Panc1 (cell line): ENCODE data around the gene TENM3.

ENCODE experiments used
- POLR2AphosphoS5 ChIP-seq: IDR thresholded peaks from 2 replicates; pipeline ENCODE4 v1.6.1; 2012; ENCODE audit warnings: mild to moderate bottlenecking, low read depth, low read length, moderate library complexity
- TCF7L2 ChIP-seq: IDR thresholded peaks from 2 replicates; pipeline ENCODE4 v1.6.1; 2011; ENCODE audit warnings: mild to moderate bottlenecking, low read depth, low read length, inconsistent platforms
- TF ChIP-seq, protein P1 (sequence below): fragments of 450-650 bp; IDR thresholded peaks from 2 replicates; pipeline ENCODE4 v1.5.1; 2017; ENCODE audit warnings: mild to moderate bottlenecking

DNA sequence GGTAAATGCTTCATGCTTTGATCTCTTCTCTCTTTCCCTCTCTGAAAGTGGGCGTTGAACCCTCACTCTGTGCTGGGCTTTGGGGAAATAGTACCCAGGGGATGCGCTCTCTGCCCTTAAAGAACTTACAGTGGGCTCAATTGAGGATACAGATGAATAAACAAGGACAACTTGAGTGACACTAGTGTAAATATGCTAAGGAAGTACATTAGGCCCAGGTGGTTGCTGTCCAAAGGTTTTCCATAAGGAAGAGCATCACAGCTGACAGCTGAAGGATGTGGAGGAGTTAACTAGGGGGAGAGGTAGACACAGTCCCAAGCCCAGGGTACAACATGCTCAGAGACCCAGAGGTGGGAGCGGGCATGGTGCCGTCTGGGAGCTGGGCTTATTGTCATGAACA is 49.4 kb downstream of the TENM3 start:
- TF ChIP-seq, protein P1, sequence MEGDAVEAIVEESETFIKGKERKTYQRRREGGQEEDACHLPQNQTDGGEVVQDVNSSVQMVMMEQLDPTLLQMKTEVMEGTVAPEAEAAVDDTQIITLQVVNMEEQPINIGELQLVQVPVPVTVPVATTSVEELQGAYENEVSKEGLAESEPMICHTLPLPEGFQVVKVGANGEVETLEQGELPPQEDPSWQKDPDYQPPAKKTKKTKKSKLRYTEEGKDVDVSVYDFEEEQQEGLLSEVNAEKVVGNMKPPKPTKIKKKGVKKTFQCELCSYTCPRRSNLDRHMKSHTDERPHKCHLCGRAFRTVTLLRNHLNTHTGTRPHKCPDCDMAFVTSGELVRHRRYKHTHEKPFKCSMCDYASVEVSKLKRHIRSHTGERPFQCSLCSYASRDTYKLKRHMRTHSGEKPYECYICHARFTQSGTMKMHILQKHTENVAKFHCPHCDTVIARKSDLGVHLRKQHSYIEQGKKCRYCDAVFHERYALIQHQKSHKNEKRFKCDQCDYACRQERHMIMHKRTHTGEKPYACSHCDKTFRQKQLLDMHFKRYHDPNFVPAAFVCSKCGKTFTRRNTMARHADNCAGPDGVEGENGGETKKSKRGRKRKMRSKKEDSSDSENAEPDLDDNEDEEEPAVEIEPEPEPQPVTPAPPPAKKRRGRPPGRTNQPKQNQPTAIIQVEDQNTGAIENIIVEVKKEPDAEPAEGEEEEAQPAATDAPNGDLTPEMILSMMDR, result no peak
- TF ChIP-seq POLR2AphosphoS5 (no peak), TCF7L2 (no peak)
